Measurements from ENCODE around the gene CRIP3. TPM values are rescaled to one million over a fixed set of nuclear protein-coding genes. Genes with fewer than 3 reads are reported as not detected.

Gene CRIP3
- total and polyA plus RNA-seq, 2 of the 13 experiments (the other 11 are each of a cell fraction or from before 2014, with no cell fraction given) = 6.3 to 9.3 TPM

DNA sequence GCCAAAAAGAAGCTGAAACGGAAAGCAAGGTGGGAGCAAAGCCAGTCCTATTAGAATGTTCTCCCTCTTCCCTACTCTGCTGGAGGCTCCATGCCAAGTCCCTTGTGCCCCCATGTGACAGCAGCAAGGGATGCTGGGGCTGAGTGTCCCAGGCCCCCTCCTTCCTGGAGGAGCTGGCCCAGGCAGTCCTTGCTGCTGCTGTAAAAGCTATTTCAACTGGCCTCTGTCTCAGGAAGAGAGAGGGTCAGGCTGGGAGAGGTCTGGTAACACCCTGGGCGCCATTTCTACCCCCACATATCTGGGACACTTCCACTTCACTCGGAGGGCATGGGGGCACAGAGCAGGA lies 40.3 kb downstream of the CRIP3 start (continued):
- TF ChIP-seq ZNF644 (CRISPR knock-in tag; IDR thresholded peaks at IDR 0.05; ENCODE audit: low read depth) (peak; percentile 10; the same call in 1 of the 2 replicates), FOXK2 (IDR thresholded peaks at IDR 0.05) (no peak), MED8 (CRISPR knock-in tag; IDR thresholded peaks at IDR 0.05; ENCODE audit: insufficient replicate concordance) (no peak), SIN3A (IDR thresholded peaks at IDR 0.05; ENCODE audit: borderline replicate concordance, low read depth, low read length) (no peak), ZNF251 (CRISPR knock-in tag; IDR thresholded peaks at IDR 0.05) (no peak), ZFP36L1 (CRISPR knock-in tag; IDR thresholded peaks at IDR 0.05) (no peak), AKAP8 (CRISPR knock-in tag; IDR thresholded peaks at IDR 0.05) (no peak), ZNF891 (CRISPR knock-in tag; IDR thresholded peaks at IDR 0.05) (no peak), ZSCAN30 (CRISPR knock-in tag; IDR thresholded peaks at IDR 0.05) (no peak), GPN1 (CRISPR knock-in tag; IDR thresholded peaks at IDR 0.05; ENCODE audit: borderline replicate concordance) (no peak), ZNF850 (CRISPR knock-in tag; conservative IDR thresholded peaks at IDR 0.05) (no peak), ZNF816 (CRISPR knock-in tag; IDR thresholded peaks at IDR 0.05; ENCODE audit: borderline replicate concordance) (no peak), NKX3-1 (CRISPR knock-in tag; IDR thresholded peaks at IDR 0.05) (no peak), ZNF333 (CRISPR knock-in tag; IDR thresholded peaks at IDR 0.05; ENCODE audit: borderline replicate concordance) (no peak; the same call in 1 of the 2 replicates), DNMT1 (CRISPR knock-in tag; IDR thresholded peaks at IDR 0.05) (no peak), SRSF1 (optimal IDR thresholded peaks at IDR 0.05; ENCODE audit: low read depth, low read length) (no peak), ZNF614 (CRISPR knock-in tag; IDR thresholded peaks at IDR 0.05; ENCODE audit: borderline replicate concordance) (no peak), PRMT3 (CRISPR knock-in tag; IDR thresholded peaks at IDR 0.05; ENCODE audit: borderline replicate concordance, low read depth) (no peak)
- TF ChIP-seq, protein P1, sequence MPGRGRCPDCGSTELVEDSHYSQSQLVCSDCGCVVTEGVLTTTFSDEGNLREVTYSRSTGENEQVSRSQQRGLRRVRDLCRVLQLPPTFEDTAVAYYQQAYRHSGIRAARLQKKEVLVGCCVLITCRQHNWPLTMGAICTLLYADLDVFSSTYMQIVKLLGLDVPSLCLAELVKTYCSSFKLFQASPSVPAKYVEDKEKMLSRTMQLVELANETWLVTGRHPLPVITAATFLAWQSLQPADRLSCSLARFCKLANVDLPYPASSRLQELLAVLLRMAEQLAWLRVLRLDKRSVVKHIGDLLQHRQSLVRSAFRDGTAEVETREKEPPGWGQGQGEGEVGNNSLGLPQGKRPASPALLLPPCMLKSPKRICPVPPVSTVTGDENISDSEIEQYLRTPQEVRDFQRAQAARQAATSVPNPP (CRISPR knock-in tag; IDR thresholded peaks at IDR 0.05) = no peak
- TF ChIP-seq, protein P2, sequence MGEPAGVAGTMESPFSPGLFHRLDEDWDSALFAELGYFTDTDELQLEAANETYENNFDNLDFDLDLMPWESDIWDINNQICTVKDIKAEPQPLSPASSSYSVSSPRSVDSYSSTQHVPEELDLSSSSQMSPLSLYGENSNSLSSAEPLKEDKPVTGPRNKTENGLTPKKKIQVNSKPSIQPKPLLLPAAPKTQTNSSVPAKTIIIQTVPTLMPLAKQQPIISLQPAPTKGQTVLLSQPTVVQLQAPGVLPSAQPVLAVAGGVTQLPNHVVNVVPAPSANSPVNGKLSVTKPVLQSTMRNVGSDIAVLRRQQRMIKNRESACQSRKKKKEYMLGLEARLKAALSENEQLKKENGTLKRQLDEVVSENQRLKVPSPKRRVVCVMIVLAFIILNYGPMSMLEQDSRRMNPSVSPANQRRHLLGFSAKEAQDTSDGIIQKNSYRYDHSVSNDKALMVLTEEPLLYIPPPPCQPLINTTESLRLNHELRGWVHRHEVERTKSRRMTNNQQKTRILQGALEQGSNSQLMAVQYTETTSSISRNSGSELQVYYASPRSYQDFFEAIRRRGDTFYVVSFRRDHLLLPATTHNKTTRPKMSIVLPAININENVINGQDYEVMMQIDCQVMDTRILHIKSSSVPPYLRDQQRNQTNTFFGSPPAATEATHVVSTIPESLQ (CRISPR knock-in tag; conservative IDR thresholded peaks at IDR 0.05) = no peak
- TF ChIP-seq, protein P3, sequence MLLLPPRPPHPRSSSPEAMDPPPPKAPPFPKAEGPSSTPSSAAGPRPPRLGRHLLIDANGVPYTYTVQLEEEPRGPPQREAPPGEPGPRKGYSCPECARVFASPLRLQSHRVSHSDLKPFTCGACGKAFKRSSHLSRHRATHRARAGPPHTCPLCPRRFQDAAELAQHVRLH (CRISPR knock-in tag; IDR thresholded peaks at IDR 0.05; ENCODE audit: borderline replicate concordance, low read depth) = peak; percentile 12; the same call in 1 of the 2 replicates
- TF ChIP-seq, protein P4, sequence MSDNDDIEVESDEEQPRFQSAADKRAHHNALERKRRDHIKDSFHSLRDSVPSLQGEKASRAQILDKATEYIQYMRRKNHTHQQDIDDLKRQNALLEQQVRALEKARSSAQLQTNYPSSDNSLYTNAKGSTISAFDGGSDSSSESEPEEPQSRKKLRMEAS (IDR thresholded peaks at IDR 0.05) = no peak
- TF ChIP-seq, protein P5, sequence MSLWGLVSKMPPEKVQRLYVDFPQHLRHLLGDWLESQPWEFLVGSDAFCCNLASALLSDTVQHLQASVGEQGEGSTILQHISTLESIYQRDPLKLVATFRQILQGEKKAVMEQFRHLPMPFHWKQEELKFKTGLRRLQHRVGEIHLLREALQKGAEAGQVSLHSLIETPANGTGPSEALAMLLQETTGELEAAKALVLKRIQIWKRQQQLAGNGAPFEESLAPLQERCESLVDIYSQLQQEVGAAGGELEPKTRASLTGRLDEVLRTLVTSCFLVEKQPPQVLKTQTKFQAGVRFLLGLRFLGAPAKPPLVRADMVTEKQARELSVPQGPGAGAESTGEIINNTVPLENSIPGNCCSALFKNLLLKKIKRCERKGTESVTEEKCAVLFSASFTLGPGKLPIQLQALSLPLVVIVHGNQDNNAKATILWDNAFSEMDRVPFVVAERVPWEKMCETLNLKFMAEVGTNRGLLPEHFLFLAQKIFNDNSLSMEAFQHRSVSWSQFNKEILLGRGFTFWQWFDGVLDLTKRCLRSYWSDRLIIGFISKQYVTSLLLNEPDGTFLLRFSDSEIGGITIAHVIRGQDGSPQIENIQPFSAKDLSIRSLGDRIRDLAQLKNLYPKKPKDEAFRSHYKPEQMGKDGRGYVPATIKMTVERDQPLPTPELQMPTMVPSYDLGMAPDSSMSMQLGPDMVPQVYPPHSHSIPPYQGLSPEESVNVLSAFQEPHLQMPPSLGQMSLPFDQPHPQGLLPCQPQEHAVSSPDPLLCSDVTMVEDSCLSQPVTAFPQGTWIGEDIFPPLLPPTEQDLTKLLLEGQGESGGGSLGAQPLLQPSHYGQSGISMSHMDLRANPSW (CRISPR knock-in tag; IDR thresholded peaks at IDR 0.05; ENCODE audit: borderline replicate concordance) = no peak
- TF ChIP-seq, protein P6, sequence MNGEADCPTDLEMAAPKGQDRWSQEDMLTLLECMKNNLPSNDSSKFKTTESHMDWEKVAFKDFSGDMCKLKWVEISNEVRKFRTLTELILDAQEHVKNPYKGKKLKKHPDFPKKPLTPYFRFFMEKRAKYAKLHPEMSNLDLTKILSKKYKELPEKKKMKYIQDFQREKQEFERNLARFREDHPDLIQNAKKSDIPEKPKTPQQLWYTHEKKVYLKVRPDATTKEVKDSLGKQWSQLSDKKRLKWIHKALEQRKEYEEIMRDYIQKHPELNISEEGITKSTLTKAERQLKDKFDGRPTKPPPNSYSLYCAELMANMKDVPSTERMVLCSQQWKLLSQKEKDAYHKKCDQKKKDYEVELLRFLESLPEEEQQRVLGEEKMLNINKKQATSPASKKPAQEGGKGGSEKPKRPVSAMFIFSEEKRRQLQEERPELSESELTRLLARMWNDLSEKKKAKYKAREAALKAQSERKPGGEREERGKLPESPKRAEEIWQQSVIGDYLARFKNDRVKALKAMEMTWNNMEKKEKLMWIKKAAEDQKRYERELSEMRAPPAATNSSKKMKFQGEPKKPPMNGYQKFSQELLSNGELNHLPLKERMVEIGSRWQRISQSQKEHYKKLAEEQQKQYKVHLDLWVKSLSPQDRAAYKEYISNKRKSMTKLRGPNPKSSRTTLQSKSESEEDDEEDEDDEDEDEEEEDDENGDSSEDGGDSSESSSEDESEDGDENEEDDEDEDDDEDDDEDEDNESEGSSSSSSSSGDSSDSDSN (CRISPR knock-in tag; IDR thresholded peaks at IDR 0.05) = no peak
